ENCODE results near the gene HAX1. TPM values are rescaled to one million over a fixed set of nuclear protein-coding genes. Genes with fewer than 3 reads are reported as not detected.
"Not testable (repeated sequence)": the region's sequence is repeated elsewhere in the genome, so short reads cannot be mapped to it uniquely, and the experiment has no call there.

HAX1 gene
- total RNA-seq, 4 donors from 2014 or later: 71.8 to 125 (median 75.6) TPM

DNA sequence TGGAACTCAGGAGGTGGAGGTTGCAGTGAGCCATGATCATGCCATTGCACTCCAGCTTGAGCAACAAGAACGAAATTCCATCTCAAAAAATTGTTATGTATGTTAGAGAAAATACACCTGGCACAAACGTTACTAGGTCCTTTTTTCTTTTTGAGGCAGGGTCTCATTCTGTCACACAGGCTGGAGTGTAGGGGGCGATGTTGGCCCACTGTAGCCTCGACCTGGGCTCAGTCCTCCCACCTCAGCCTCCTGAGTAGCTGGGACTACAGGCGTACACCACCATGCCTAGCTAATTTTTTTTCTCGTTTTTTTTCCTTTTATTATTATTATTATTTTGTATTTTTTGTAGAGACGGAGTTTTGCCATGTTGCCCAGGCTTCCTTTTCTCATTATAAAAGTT lies 4.4 kb downstream of the HAX1 start:
- H3K36me3 ChIP-seq: peaks cover 0 to 16% (median 0%) of the 10 kb centered on the region in 3 donors
- no peaks in the 10 kb centered on the region for H3K27me3 ChIP-seq
- DNase-seq: no peak
- H3K4me3 ChIP-seq: no peak overlapping the region
- no peaks in the 10 kb centered on the region for H3K9me3 ChIP-seq
- H3K4me1 ChIP-seq: peaks cover 0 to 15% (median 3%) of the 10 kb centered on the region in 4 donors
- TF ChIP-seq, protein P1, sequence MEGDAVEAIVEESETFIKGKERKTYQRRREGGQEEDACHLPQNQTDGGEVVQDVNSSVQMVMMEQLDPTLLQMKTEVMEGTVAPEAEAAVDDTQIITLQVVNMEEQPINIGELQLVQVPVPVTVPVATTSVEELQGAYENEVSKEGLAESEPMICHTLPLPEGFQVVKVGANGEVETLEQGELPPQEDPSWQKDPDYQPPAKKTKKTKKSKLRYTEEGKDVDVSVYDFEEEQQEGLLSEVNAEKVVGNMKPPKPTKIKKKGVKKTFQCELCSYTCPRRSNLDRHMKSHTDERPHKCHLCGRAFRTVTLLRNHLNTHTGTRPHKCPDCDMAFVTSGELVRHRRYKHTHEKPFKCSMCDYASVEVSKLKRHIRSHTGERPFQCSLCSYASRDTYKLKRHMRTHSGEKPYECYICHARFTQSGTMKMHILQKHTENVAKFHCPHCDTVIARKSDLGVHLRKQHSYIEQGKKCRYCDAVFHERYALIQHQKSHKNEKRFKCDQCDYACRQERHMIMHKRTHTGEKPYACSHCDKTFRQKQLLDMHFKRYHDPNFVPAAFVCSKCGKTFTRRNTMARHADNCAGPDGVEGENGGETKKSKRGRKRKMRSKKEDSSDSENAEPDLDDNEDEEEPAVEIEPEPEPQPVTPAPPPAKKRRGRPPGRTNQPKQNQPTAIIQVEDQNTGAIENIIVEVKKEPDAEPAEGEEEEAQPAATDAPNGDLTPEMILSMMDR (IDR thresholded peaks at IDR 0.05): peak in 3 of 6 experiments; percentile 6 to 26 (median 20)
- TF ChIP-seq POLR2A (IDR thresholded peaks at IDR 0.05): no peak
- H3K27ac ChIP-seq: no peak overlapping the region

DNA sequence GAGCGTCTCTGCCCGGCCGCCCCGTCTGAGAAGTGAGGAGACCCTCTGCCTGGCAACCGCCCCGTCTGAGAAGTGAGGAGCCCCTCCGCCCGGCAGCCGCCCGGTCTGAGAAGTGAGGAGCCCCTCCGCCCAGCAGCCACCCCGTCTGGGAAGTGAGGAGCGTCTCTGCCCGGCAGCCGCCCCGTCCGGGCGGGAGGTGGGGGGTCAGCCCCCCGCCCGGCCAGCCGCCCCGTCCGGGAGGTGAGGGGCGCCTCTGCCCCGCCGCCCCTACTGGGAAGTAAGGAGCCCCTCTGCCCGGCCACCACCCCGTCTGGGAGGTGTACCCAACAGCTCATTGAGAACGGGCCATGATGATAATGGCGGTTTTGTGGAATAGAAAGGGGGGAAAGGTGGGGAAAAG lies 15.2 kb downstream of the HAX1 start:
- not testable (repeated sequence) for H3K4me3 ChIP-seq, H3K27ac ChIP-seq, H3K27me3 ChIP-seq, DNase-seq, H3K36me3 ChIP-seq, H3K4me1 ChIP-seq, H3K9me3 ChIP-seq

DNA sequence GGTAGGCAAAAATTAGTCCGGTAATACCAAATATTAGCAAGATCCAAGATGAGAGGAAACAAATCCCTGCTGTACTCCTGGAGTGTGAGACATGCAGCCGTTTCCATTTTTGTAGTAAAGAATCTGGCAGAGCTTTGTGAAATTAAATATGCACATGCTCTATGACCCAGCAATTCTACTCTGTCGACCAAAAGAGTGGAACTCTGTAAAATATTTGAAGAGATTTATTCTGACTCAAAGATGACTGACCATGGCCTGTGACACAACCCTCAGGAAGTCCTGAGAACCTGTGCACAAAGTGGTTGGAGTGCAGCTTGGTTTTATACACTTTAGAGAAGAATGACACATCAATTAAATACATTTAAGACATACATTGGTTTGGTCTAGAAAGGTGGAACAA lies 16.2 kb downstream of the HAX1 start:
- TF ChIP-seq POLR2A (IDR thresholded peaks at IDR 0.05): no peak
- TF ChIP-seq, protein P1 (IDR thresholded peaks at IDR 0.05): no peak
- no peak for DNase-seq
- Histone ChIP-seq H3K27me3 (no peaks in the 10 kb centered on the region), H3K4me3 (no peak overlapping the region), H3K36me3 (no peaks in the 10 kb centered on the region), H3K27ac (no peak overlapping the region), H3K4me1 (no peaks in the 10 kb centered on the region), H3K9me3 (no peaks in the 10 kb centered on the region)

DNA sequence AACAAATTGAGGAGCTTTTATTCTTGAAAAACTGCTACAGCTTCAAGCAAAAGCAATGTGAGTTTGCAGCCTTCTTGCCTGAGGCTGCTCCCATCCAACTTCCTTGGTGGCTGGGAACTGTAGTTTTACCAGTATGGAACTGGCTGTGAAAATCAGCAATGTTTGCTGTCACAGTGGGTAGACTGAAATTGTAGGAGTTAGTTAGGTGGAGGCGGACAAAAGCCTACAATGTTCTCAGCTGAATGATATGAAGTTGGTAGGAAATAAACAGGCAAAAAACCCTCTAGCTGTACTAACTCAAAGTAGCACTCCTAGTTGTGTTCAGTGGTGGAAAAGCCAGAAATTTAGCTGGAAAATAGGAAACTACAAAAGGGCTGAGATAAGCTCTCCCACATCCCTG lies 18.5 kb downstream of the HAX1 start:
- no peak for DNase-seq
- Histone ChIP-seq H3K9me3 (peaks cover 0 to 14% (median 7%) of the 10 kb centered on the region in 4 donors), H3K4me3 (no peak overlapping the region), H3K36me3 (no peaks in the 10 kb centered on the region), H3K4me1 (no peaks in the 10 kb centered on the region), H3K27ac (no peak overlapping the region), H3K27me3 (no peaks in the 10 kb centered on the region)
- TF ChIP-seq, protein P1 (IDR thresholded peaks at IDR 0.05): no peak
- no peak for TF ChIP-seq POLR2A (IDR thresholded peaks at IDR 0.05)

DNA sequence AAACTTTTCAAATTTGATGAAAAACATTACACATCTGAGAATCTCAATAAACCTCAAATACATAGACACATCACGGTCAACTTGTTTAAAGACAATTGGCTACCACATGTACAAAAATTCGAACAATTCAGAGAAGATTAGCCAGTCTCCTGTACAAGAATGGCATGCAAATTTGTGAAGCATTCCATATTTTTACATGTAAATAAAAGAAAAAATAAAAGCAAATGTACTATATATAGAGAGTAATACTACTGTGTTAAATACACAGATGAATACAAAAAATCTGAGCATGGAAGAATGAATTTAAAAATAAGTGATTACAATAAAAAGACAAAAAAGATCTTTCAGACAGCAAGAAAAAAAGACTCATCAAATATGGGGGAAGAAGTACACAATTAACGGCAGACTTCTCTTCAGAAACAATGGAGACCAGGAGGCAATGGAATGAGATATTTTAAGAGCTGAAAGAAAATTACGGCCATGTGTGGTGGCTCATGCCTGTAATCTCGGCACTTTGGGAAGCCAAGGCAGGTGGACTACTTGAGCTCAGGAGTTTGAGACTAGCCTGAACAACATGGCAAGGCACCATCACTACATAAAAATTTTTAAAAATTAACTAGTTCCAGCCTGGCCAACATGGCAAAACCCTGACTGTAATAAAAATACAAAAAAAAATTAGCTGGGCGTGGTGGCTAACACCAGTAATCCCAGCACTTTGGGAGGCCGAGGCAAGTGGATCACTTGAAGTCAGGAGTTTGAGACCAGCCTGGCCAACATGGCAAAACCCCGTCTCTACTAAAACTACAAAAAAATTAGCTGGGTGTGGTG lies 23.2 kb downstream of the HAX1 start:
- H3K4me1 ChIP-seq: no peaks in the 10 kb centered on the region
- H3K36me3 ChIP-seq: no peaks in the 10 kb centered on the region

DNA sequence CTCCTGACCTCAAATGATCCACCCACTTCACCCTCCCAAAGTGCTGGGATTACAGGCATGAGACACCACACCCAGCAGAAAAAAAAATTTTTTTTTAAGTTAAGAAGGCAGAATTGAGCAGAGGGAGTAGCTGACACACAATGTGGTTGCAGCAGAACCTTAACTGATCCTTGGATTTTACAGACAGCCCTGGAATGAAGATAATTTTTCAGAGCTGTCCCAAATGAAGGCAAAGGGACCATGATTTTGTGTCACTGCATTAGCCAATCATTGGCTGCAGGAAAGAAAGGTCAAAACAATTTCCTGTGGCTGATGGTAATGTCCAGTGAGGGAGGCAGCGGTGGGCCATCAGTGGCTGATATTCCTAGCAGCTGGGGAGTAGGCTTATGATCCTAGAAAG lies 29.2 kb downstream of the HAX1 start:
- no peak for DNase-seq
- H3K9me3 ChIP-seq: peaks cover 0 to under 1% (median 0%) of the 10 kb centered on the region in 4 donors
- H3K36me3 ChIP-seq: no peaks in the 10 kb centered on the region
- no peak overlapping the region for H3K4me3 ChIP-seq
- TF ChIP-seq, protein P1 (IDR thresholded peaks at IDR 0.05): no peak
- TF ChIP-seq POLR2A (IDR thresholded peaks at IDR 0.05): no peak
- no peaks in the 10 kb centered on the region for H3K27me3 ChIP-seq
- no peak overlapping the region for H3K27ac ChIP-seq
- no peaks in the 10 kb centered on the region for H3K4me1 ChIP-seq

More for the DNA sequence above, 23.2 kb downstream of the HAX1 start:
- no peaks in the 10 kb centered on the region for H3K27me3 ChIP-seq
- no peak overlapping the region for H3K4me3 ChIP-seq
- peaks cover 0 to 21% (median 10%) of the 10 kb centered on the region in 4 donors for H3K9me3 ChIP-seq
- TF ChIP-seq POLR2A (IDR thresholded peaks at IDR 0.05): no peak
- TF ChIP-seq, protein P1 (IDR thresholded peaks at IDR 0.05): no peak
- no peak overlapping the region for H3K27ac ChIP-seq
- DNase-seq: no peak

Data from Peyer's patch (tissue), 4 donors.